GM18507 (cell line): ENCODE results near the gene METTL25B.
"Not testable (repeated sequence)": the region's sequence is repeated elsewhere in the genome, so short reads cannot be mapped to it uniquely, and the experiment has no call there.

Experiments
- DNase-seq: peaks from one replicate; pipeline ENCODE4 v3.0.0; 2011; ENCODE audit warnings: low read depth; ENCODE audit not compliant: insufficient read length; ENCODE audit errors: extremely low spot score
- FAIRE-seq: peaks from 2 replicates; lab custom pipeline; 2011; peaks lifted over from hg19 to GRCh38; lab: Jason Lieb, UNC

The METTL25B gene

DNA sequence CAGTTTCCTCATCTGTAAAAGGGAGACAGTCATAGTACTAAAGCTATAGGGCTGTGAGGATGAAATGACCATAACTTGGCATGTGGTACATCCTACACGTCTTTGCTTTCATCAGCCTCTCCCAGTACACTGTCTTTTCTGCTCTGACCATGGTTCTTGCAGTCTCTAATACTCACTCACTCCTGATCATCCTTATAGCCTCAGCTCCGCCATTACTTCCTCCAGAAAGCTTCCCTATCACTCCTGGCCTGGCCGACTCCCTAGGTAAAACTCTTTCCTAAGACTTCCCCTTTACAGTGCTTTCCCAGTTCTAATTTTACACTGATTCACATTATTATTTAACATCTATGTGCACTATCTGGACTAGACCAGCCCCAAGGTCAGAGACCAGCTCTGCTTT lies 17.6 kb downstream of the METTL25B start:
- DNase-seq = no peak
- FAIRE-seq = no peak

DNA sequence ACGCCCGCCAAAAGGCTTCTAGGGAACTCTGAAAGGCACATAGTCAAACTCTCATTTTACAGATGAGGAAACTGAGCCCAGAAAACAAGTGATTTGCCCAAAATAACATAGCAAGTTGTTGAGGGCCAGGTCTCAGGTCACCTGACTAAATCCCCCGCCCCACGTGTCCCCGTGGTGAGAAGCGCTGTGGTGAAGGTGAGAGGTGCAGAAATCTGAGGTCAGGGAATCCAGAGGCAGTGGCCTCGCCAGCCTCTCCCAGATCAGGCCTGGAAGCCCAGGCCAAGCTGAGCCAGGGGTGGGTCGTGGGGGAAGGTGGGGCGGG lies 18.1 kb downstream of the METTL25B start:
- FAIRE-seq (no peak), DNase-seq (no peak)

DNA sequence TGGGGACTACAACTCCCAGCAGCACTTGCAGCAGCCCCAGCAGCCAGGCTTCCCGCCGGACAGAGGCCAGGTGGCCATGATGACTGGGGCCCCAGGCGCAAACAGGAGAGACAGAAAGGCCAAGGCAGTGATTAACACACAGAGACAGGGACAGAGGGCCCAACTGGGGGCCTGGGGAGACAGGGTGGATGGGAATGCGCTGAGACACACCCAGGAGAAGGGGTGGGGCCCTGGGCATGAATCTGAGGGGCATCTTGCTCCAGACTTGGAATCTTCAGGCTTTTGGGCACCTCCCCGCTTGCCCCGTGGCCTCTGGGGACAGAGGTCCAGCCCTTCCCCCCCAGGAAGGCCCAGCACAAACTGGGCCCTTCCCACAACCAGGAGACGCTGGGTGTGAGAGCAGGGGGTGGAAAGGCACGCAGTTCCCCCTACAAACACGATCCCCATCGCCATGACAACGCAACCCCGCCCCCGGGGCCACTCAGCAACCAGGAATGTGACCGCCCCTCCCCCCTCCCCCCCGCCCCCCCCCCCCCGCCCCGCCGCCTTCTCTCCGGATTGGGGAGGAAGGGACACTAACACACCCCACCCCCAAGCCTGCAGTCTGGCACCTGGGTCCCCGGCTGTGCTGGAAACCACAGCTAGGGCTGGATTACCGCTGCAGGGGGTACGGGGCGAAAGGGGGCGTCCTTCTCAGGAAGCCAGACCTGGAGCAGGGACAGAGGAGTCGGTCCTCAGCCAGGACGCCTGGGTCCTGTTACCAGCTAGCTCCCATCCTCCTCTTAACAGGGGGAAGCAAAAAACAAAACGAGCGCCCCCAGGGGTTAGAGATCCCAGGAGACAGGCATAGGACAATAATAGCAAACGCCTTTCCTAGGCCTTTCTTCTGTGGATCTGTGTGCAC lies 18.7 kb downstream of the METTL25B start:
- FAIRE-seq = no peak
- no peak for DNase-seq

DNA sequence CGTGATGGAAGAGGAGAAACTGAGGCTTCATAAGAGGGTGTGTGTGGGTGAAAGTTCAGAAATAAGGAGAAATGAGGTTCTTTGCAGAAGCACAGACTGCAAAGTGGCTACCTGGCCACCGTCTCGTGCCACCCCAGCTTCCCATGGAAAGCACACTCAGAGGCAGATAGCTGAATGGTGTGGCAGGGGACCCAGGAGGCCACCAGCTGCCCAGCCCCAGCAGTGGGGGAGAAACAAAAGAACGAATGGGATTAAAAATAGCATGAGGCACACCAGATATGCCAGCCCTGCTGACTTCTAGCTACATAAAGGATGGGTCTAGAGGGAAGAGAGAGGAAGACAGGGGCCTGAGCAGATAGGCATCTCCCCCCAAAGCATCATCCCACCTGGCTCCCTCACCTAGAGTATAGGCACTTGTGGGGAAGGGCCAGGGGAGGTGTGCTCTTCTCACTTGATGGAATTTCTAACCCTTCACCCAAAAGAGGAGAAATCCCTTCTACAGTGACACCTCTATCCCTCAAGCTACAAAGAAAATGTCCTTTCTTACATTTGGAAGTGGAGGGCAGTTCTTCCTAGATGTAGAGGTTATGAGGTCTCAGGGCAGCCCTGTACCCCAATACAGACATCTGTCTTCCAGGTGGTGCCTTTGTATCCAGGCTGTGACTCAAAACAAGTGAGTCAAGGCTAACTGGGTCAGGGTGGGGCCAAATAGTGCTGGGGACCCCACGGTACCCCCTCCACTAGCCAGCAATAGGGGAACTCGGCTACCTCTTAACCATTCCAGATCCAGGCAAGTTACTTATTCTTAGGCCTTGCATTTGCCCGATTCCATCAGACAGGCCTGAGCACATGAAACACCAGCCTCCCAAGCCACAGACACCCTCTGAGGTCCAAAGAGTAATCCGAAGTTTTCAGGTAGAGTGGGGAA lies 19.7 kb downstream of the METTL25B start:
- FAIRE-seq (no peak), DNase-seq (no peak)

DNA sequence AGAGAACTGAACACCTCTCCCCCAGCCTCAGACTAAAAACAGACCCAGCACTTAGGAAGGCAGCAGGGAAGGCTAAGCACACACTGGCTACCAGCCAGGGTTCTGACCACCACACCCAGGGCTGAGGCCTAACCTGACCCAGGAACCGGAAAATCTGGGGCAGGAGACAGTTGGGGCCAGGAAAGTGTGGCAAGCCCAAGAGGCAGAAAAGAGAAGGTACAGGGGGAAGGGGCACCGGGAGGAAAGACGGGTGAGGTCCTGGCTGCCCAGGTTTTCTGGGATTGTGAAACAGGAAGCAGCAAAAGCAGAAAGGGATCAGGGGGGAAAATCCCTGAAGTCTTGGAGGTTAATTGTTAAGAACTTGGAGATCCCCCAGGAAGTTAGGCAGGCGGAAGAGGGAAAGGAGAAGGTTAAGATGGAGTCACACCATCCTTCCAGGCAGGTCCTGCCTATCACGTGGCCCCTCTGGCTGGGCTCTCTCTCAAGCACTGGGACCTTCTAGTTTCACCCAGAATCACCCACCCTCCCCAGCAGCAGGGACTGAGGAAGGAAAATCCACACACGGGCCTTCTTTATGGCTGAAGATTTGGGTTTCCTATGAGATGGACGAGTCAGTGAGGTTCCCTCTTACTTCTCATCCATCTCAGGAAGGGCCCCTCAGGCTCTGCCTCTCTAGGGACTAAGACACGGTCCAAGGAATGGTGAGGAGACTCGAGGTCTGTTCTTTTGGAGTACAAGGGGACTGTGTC lies 20.6 kb downstream of the METTL25B start:
- no peak for DNase-seq

DNA sequence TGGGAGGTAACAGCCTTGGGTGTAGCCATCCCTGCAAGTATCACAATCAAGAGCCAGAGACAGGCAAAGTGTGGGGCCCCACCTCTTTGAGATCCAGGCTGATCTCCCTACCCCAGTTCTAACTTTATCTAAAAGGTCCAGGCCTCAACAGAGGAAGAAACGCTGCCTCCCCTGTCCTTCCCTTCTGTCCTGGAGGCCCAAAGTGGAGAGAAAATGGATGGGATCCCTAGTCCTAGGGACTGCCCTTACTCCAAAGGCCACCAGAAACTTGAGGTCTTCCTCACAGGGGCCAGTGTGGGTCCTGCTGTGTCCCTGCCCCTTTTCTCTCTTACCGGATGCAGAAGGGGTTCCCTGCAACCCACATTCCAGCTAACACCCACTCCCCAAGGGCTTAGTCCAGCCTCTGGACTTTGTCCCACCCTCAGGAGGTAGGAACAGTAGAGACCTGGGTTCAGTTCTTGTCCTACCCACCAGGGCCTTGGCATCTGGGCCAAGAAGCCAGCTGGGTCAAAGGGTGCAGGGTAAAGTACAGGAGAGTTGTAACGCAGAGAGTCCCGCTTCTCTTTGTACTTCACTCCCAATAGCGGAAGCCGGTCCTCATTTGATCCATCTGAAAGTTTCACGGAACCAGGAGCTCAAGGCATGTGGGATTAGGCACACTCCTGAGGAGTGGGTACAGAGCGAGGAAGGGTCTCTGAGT lies 21.3 kb downstream of the METTL25B start:
- no peak for DNase-seq
- no peak for FAIRE-seq

More for the DNA sequence above, 20.6 kb downstream of the METTL25B start:
- peak; percentile 31 for FAIRE-seq

DNA sequence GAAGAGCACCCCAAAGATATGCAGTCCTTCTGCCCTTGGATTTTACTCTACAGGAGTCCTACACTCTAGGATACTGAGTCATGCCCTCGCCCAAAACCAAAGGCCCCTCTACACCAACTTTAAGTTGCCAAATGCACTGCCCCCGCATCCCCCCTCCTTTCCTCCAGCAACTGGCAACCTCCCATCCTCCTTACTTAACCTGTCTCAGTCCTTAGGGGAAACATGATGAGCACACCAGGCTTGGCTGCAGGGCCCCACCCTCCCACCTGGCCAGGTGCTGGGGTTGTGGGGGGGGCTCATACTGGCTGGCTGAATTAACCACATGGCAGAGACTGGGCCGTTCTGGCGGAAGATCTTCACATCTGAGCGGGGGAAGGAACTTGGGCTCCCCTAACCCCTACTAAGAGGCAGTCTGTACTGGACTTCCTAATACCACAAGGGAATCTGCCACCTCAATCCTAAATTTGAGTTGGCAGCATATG lies 22.0 kb downstream of the METTL25B start:
- no peak for FAIRE-seq
- DNase-seq = no peak

DNA sequence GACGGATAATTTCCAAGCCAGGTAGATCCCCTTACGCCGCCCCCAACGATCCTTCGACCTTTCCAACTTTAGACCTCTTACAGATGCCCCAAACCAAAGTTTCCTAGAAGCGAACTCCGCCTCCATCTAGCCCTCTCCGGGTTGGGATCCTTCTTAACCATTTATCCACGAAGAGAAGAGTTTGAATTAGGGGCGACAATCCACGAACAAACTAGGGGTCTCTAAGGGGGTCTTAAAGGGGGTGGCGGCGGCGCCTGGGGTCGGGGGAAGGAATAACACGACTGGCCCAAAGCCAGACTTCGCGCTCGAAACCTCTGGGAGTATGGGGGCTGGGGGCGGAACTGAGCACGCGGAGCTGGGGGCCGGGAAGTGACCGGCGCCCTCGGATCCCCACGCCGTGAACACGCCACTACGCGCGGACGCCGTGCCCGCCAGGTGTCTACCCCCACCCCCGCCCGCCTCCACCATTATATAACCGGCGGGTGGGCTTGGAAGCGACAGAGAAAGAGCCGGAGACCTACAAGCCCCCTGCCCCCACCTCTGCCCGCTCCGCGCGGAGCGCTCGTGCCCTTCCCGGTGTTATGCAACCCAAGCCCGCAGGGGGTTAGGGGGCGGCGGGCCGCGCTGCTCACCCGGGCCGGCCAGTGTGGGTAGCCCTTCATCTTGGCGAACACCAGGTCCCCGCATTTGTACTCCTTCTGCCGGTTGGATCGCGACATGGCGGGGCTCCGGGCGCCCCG lies 22.6 kb downstream of the METTL25B start:
- FAIRE-seq (no peak), DNase-seq (no peak)

DNA sequence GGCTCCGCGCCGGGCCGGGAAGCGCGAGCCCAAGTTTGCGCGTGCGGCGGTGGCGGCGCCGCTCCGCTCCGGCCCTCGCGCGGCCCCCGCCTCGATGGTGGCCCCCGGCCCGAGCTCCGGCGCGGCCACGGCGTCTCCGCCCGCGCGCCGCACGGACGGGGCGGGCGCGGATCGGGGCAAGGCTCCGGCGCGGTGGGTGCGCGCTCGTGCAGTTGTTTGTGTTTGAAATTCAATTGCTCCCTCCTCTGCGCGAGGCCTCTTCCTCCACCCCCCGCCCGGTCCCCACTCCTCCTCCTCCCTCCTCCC lies 23.1 kb downstream of the METTL25B start, which contains the start of gene HDGF:
Gene HDGF, minus strand, starts transcription at position 225 of the 306 bp plus-strand sequence. CDS start 246 bp downstream, outside the sequence.
- DNase-seq (no peak), FAIRE-seq (no peak)

DNA sequence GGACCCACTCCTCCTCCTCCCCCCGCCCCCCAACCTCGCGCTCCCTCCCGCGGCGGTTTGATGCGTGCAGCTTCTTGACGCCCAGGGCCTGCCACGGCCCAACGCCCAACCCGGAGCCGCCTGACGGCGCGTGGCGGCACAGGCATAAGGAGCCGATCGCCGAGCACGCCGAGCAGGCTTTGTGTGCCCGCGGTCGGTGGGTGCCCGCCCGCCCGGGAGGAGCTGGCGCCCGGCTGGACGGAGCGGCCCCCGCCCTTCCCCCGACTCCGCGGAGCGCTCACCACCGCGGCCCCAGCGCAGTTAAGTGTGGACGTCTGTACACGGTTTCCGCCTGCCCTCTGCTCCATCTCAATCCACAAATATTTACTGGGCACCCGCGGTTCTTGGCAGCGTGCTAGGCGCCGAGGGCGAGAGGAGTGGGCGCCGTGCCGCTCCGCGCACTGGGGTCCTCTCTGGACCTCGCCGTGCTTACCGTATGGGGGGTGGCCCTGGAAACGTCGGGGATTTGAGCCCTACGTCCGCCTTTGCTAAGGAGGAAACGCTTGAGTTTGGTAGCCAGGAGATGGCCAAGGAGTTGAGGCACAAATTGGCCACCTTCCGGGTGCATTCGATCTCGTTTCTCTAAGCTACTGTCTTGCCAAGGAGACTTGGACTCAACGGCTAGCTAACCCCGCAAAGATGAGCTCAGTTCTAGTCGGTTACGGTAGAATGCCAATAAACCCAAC lies 23.6 kb downstream of the METTL25B start:
- DNase-seq = peak; percentile 77
- peak; percentile 67 for FAIRE-seq

DNA sequence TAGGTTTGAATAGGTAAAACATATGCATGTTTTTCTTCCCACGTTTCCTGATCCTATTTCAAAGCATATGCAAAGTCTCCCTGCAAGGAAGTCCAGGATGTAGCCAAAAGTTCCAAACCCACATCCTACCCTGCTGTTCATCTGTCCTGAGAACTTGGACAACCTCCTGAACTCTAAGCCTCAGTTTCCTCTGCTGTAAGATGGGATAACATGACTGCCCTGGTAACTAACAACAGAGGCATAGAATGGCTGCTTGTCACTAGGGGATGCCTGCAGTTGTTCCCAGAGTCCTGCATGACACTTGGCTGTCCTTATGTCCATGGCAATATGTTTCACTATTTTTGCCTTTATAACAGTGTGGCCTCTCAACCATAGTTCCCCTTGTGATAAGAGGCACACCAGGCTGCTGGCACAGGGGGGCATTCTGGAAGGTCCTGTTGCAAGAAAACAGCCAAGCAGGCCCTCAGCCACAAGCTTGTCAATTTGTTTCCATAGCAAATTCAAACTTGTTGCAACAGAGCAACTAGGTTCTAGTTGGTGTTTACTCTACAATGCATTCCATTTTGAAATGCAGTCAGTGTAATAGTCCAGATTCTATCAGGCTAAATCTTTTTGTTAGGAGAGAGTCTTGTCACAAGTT lies 24.7 kb downstream of the METTL25B start:
- FAIRE-seq (no peak), DNase-seq (no peak)

DNA sequence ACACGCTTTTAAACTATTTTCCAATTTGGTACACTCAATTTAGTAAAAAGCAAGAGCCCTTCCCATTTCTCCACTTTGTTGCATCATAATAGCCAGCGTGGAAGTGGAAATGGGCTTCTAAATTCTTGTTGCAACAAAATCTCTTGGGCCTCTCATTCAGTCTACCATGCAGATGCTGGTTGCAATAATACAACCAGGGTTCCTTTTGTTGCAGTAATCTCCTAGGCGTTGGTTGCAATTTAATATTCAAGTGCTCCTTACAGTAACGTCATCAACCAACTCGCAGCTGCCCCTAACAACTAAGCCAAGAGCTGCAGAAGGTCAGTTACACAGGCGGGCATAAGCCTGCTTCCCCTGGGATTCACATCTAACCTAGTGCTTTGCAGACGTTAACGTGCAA lies 25.9 kb downstream of the METTL25B start:
- no peak for FAIRE-seq
- DNase-seq = no peak

DNA sequence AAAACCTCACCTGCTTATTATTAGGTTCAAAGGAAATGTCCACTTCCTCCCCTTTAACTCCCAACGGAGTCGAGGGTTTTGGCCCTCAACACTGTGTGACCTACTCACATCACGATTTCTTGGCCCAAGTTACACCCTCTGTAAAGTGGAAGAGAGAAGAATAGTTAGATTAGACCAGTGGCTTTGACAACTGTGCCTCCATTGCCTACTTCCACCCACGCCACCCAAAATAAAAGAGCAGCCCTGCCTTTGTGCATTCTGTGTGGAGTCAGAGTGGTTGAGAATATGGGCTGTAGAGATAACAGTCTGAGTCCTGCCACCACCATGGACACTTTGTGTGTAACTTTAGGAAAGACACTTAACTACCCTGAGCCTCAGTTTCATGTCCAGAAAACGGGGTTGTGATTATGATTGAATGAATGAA lies 27.3 kb downstream of the METTL25B start:
- no peak for DNase-seq
- FAIRE-seq = no peak

DNA sequence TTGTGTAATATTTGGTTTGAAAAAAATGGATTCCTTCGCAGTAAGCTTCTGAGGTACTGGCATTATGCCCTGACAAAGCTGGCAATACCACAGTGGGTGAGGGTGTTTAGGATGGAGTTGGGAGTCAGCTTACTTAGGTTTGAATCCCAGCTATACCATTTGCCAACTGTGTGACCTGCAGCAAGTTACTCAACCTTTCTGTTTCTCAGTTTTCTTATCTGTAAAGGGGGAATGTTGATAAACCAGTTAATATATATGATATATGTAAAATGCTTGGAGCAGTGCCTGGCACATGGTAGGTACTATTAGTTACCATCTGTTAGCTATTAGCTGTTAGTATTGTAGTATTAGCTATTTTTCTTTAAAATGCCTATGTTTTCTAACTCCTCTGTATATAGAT lies 28.1 kb downstream of the METTL25B start:
- DNase-seq = no peak
- no peak for FAIRE-seq

DNA sequence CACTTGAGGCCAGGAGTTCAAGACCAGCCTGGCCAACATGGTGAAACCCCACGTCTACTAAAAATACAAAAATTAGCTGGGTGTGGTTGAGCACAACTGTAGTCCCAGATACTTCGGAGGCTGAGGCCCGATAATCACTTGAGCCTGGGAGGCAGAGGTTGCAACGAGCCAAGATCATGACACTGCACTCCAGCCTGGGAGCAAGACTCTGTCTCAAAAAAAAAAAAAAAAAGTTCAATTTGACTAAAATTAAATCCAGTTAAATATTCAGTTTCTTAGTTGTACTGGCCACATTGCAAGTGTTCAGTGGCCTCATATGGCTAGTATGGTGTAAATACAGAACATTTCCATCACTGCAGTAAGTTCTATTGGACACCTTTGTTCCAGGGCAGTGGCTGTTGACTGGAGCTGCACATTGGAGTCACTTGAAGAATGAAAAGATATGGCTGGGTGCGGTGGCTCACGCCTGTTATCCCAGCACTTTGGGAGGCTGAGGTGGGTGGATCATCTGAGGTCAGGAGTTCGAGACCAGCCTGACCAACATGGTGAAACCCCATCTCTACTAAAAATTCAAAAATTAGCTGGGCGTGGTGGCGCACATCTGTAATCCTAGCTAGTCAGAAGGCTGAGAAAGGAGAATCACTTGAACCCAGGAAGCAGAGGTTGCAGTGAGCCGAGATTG lies 29.4 kb downstream of the METTL25B start:
- not testable (repeated sequence) for DNase-seq, FAIRE-seq

DNA sequence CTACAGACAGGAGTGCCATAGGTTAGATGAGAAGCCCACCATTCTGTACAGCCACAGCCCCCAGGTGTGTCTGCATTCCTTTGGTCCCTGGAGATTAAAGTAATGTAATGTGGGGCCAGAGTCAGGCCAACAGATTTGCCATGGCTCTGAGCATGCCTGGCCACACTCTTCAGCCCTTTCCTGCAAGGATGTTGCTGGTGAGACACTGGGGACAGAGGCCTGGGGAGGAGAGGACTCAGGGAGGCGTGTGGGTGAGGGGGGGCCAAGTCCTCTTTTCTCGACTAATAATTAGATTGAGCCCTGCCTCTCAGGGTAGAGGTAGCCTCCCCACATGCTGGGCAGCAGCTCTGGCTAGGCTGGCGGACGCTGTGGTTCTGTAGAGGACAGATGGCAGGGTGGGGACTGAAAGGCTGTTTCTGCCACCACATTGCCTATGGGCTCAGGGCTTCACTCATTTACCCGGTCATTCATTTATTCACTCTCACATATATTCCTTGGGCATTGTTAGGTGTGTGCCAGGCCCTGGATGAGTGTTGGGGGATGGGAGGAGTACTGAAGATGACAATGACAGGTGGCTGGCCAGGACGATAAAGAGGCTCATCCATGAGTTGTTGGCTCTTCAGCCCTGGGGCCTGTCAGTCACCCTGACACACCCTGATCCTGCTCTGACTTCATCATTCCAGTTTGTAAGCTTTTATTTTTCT lies 32.0 kb downstream of the METTL25B start:
- DNase-seq (no peak), FAIRE-seq (no peak)
